Osteoblast (primary cell): ENCODE data around the gene ALG14. TPM values are rescaled to one million over a fixed set of nuclear protein-coding genes. Genes with fewer than 3 reads are reported as not detected.

ENCODE experiments used
- DNase-seq: peaks from one replicate; pipeline ENCODE4 v3.0.0; 2011; ENCODE audit warnings: low spot score, mixed read lengths; ENCODE audit not compliant: insufficient read length; ENCODE audit errors: missing footprints
- H2AFZ ChIP-seq: 2 replicates; pipeline ENCODE4 v1.6.0; 2011; ENCODE audit warnings: mild to moderate bottlenecking, low read length
- H3K27ac ChIP-seq: 2 replicates; pipeline ENCODE4 v1.5.1; 2011; ENCODE audit warnings: mild to moderate bottlenecking, low read depth, low read length, moderate library complexity
- H3K27me3 ChIP-seq: 2 replicates; pipeline ENCODE4 v1.6.0; 2012; ENCODE audit warnings: mild to moderate bottlenecking, control low read depth, inconsistent platforms, low read length, moderate library complexity; ENCODE audit not compliant: insufficient read depth
- H3K36me3 ChIP-seq: 2 replicates; pipeline ENCODE4 v1.5.1; 2011; ENCODE audit warnings: mild to moderate bottlenecking, low read length, control low read depth, moderate library complexity; ENCODE audit not compliant: insufficient read depth
- H3K4me1 ChIP-seq: 2 replicates; pipeline ENCODE4 v1.5.1; 2011; ENCODE audit warnings: mild to moderate bottlenecking, low read length, control low read depth, moderate library complexity; ENCODE audit not compliant: insufficient read depth
- H3K4me2 ChIP-seq: 2 replicates; pipeline ENCODE4 v1.6.0; 2011; ENCODE audit warnings: mild to moderate bottlenecking, low read length; ENCODE audit not compliant: insufficient read depth
- H3K4me3 ChIP-seq: fragments of 200-600 bp; sonication (generic); 3 replicates; pipeline ENCODE4 v1.5.1; 2012; ENCODE audit warnings: mild to moderate bottlenecking, low read length, inconsistent platforms; ENCODE audit not compliant: insufficient read depth
- H3K79me2 ChIP-seq: 2 replicates; pipeline ENCODE4 v1.6.0; 2012; ENCODE audit warnings: mild to moderate bottlenecking, low read length, control low read depth, inconsistent platforms; ENCODE audit not compliant: insufficient read depth
- H3K9me3 ChIP-seq: 2 replicates; pipeline ENCODE4 v1.5.1; 2011; ENCODE audit warnings: low read depth, low read length, control low read depth
- H4K20me1 ChIP-seq: 2 replicates; pipeline ENCODE4 v1.6.0; 2012; ENCODE audit warnings: mild to moderate bottlenecking, low read length, control low read depth; ENCODE audit not compliant: insufficient read depth
- total RNA-seq: library from RNA; depleted of rRNA; stranded (reverse); fragments of >200 nt; gene quantifications from 2 replicates; pipeline ENCODE4 v1.2.3, GENCODE V29; 2012
- TF ChIP-seq, protein P1 (sequence below): IDR thresholded peaks from 2 replicates; pipeline ENCODE4 v1.5.1; 2011; ENCODE audit warnings: mild to moderate bottlenecking, low read depth, low read length, moderate library complexity; ENCODE audit errors: extremely low read depth

ALG14 gene, protein sequence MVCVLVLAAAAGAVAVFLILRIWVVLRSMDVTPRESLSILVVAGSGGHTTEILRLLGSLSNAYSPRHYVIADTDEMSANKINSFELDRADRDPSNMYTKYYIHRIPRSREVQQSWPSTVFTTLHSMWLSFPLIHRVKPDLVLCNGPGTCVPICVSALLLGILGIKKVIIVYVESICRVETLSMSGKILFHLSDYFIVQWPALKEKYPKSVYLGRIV
- total RNA-seq = 1.4 and 2.7 TPM in 2 replicates

DNA sequence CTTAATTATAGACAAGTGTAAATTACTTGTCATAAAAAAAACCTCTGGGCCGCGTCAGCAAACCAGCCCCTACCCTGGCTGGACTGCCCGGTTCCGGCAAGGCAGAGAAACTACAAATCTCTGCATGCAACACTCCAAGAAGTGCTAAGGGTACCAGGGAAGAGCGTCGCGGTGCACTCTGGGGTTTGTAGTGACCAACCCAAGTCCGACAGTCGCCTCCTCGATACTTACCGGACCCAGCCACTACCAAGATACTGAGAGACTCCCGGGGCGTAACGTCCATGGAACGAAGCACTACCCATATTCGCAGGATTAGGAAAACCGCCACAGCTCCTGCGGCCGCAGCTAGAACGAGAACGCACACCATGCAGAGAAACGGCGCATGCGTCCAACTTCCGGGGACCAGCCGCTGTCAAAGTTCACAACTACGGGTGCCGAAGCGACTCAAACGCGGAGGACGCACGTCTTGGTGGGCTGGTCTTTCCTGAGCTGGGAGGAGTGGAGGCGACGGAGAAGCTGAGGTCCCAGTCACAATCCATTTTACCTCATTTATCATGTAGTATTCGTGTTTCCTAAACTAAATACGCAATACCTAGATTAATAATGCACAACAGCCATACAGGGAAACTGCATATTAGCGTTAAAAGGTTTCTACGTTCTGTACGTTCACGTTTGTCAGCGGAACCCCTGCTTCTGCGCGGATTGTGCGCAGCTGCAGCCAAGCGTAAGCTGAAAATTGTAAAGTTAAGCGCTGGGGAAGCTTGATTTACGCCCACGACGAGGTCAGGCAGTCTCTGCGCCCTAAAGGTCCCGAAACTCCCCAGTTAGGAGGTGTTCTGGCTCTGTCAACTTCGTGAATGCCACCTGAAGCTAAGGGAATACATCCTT is at the start of gene ALG14:
Gene ALG14, minus strand, starts transcription at position 420 of the 888 bp plus-strand sequence. Its CDS starts 53 bp downstream, at position 367.
- Histone ChIP-seq H3K36me3 (no peaks in the 10 kb centered on the region), H3K4me3 (peak within 1 kb of the TSS; percentile 83), H3K27ac (peak within 1 kb of the TSS; percentile 84), H4K20me1 (no peaks in the 10 kb centered on the region), H3K4me2 (peak within 1 kb of the TSS; percentile 97), H3K9me3 (no peaks in the 10 kb centered on the region), H3K79me2 (no peaks in the 10 kb centered on the region), H3K27me3 (no peaks in the 10 kb centered on the region), H2AFZ (peak within 1 kb of the TSS; percentile 94), H3K4me1 (peaks cover 12% of the 10 kb centered on the region)
- peak; percentile 92 for DNase-seq
- TF ChIP-seq, protein P1, sequence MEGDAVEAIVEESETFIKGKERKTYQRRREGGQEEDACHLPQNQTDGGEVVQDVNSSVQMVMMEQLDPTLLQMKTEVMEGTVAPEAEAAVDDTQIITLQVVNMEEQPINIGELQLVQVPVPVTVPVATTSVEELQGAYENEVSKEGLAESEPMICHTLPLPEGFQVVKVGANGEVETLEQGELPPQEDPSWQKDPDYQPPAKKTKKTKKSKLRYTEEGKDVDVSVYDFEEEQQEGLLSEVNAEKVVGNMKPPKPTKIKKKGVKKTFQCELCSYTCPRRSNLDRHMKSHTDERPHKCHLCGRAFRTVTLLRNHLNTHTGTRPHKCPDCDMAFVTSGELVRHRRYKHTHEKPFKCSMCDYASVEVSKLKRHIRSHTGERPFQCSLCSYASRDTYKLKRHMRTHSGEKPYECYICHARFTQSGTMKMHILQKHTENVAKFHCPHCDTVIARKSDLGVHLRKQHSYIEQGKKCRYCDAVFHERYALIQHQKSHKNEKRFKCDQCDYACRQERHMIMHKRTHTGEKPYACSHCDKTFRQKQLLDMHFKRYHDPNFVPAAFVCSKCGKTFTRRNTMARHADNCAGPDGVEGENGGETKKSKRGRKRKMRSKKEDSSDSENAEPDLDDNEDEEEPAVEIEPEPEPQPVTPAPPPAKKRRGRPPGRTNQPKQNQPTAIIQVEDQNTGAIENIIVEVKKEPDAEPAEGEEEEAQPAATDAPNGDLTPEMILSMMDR = no peak

DNA sequence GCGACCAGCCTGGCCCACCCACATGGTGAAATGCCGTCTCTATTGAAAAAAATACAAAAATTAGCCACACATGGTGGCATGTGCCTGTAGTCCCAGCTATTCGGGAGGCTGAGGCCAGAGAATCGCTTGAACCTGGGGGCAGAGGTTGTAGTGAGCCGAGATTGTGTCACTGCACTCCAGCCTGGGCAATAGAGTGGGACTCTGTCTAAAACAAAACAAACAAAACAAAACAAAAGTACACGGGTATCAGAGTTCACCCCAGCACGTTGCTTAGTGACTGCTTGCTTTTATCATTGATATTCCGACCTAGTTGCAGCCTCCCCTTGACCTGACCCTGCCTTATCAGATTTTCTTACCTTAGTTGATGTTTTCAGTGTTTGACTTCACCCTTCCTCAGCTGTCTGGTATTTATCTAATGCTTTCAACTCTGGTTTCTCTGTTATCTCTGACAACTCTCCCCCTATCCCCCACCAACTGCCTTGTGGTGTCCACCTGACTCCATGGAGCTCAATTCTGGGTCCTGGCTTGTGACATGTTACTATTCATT is 49.5 kb upstream of the ALG14 start:
- Histone ChIP-seq H4K20me1 (no peaks in the 10 kb centered on the region), H3K4me2 (no peak overlapping the region), H3K4me3 (no peak overlapping the region), H3K4me1 (no peaks in the 10 kb centered on the region), H3K27me3 (peaks cover 26% of the 10 kb centered on the region), H3K36me3 (no peaks in the 10 kb centered on the region), H2AFZ (no peak overlapping the region), H3K79me2 (no peaks in the 10 kb centered on the region), H3K9me3 (no peaks in the 10 kb centered on the region), H3K27ac (no peak overlapping the region)
- TF ChIP-seq, protein P1 = no peak
- no peak for DNase-seq

DNA sequence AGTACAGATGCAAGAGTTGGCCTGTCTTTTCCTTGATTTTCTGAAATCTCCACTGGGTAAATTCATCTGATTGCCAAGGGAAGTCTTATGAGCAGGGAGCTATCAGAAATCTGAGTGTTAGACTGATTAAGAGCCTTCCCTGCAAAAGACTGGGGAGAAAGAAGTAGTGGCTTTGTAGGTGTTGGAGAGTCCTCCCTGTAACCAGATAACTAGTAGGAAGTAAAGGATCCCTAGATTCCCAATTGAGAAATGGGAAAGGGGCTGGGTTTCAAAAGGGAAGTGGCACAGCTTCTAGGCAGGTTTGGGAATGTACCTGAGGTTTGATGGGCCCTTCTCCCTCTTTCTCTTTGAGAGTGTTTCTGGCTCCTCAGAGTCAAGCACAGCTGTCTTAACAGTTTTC is 46.5 kb upstream of the ALG14 start:
- Histone ChIP-seq H3K79me2 (no peaks in the 10 kb centered on the region), H3K4me1 (peaks cover 6% of the 10 kb centered on the region), H2AFZ (no peak overlapping the region), H3K9me3 (no peaks in the 10 kb centered on the region), H3K4me3 (no peak overlapping the region), H4K20me1 (no peaks in the 10 kb centered on the region), H3K36me3 (no peaks in the 10 kb centered on the region), H3K27ac (no peak overlapping the region), H3K4me2 (no peak overlapping the region), H3K27me3 (peaks cover 31% of the 10 kb centered on the region)
- no peak for DNase-seq
- TF ChIP-seq, protein P1 = no peak

DNA sequence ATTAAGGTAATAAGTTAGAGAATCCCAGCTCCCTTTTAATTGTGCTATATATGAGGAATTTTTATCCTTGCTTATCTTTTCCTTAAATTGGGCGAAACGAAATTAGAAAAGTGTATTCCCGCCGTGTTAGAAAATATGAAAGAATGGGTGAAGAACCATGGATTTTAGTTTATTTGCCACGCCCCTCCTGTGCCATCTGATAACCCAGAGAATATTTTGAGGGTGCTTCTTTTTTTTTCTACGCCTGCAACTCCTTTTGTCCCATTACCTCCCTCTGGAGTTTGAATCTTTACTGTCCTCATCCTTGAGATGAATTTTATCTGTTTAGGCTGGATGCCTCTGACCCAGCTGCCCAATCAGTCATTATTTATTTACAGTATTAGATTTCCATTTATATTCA is 46.0 kb upstream of the ALG14 start:
- TF ChIP-seq, protein P1 = no peak
- Histone ChIP-seq H3K4me1 (peaks cover 6% of the 10 kb centered on the region), H3K79me2 (no peaks in the 10 kb centered on the region), H3K27me3 (peaks cover 31% of the 10 kb centered on the region), H3K9me3 (no peaks in the 10 kb centered on the region), H4K20me1 (no peaks in the 10 kb centered on the region), H3K4me3 (no peak overlapping the region), H3K27ac (no peak overlapping the region), H2AFZ (no peak overlapping the region), H3K4me2 (no peak overlapping the region), H3K36me3 (no peaks in the 10 kb centered on the region)
- DNase-seq = no peak
